Effector CD8-positive, alpha-beta T cell (primary cell): Measurements from ENCODE around the gene ANAPC7.
"Not testable (repeated sequence)": the region's sequence is repeated elsewhere in the genome, so short reads cannot be mapped to it uniquely, and the experiment has no call there.

ENCODE experiments used
- DNase-seq: peaks from one replicate; lab custom pipeline; 2025; lab: John Stamatoyannopoulos, UW

Gene ANAPC7

GRCh38 chr12:110373962-110374611, 29.4 kb downstream of the ANAPC7 start:
- no peak for DNase-seq

- no peak for DNase-seq
Observed at GRCh38 chr12:110373425-110373824, 30.1 kb downstream of the ANAPC7 start.

- DNase-seq, result no peak
Observed at GRCh38 chr12:110373025-110373424, 30.5 kb downstream of the ANAPC7 start.

GRCh38 chr12:110372056-110372425, 31.5 kb downstream of the ANAPC7 start:
- DNase-seq, result no peak

- no peak for DNase-seq
Observed at GRCh38 chr12:110371408-110372055, 32.0 kb downstream of the ANAPC7 start.

GRCh38 chr12:110370732-110371231, 32.7 kb downstream of the ANAPC7 start:
- DNase-seq, result no peak

GRCh38 chr12:110369992-110370391, 33.5 kb downstream of the ANAPC7 start:
- DNase-seq, result no peak

GRCh38 chr12:110367181-110367864, 36.2 kb downstream of the ANAPC7 start:
- no peak for DNase-seq

GRCh38 chr12:110366321-110367142, 37.0 kb downstream of the ANAPC7 start:
- no peak for DNase-seq

- no peak for DNase-seq
Observed at GRCh38 chr12:110365489-110366320, 37.8 kb downstream of the ANAPC7 start.

- DNase-seq, result no peak
Observed at GRCh38 chr12:110361216-110361615, 42.3 kb downstream of the ANAPC7 start.

GRCh38 chr12:110358384-110359097, 45.0 kb downstream of the ANAPC7 start:
- not testable (repeated sequence) for DNase-seq

- DNase-seq, result no peak
Observed at GRCh38 chr12:110355073-110355472, 48.4 kb downstream of the ANAPC7 start.

- DNase-seq, result no peak
Observed at GRCh38 chr12:110354172-110354780, 49.2 kb downstream of the ANAPC7 start.

- no peak for DNase-seq
Observed at GRCh38 chr12:110353211-110353965, 50.1 kb downstream of the ANAPC7 start.

GRCh38 chr12:110352401-110352800, 51.1 kb downstream of the ANAPC7 start:
- DNase-seq, result no peak

GRCh38 chr12:110351119-110351518, 52.4 kb downstream of the ANAPC7 start:
- no peak for DNase-seq

- peak; percentile 13 for DNase-seq
Observed at GRCh38 chr12:110349514-110350151, 53.9 kb downstream of the ANAPC7 start.

GRCh38 chr12:110349096-110349495, 54.4 kb downstream of the ANAPC7 start:
- DNase-seq, result no peak
